Measurements from ENCODE around the gene OR52N2. TPM values are rescaled to one million over a fixed set of nuclear protein-coding genes. Genes with fewer than 3 reads are reported as not detected.

OR52N2 gene
- total RNA-seq, 2 donors from 2014 or later: not detected

GRCh38 chr11:5818245-5818886 is 9.6 kb downstream of the OR52N2 start:
- no peak overlapping the region for H3K4me3 ChIP-seq
- intact Hi-C loops (cut with DNase I): no loop called here
- H3K27me3 ChIP-seq: no peaks in the 10 kb centered on the region
- no peak overlapping the region for H3K9ac ChIP-seq (ENCODE audit: low read depth in 2 of 2, low read length in 2 of 2)
- no peak for TF ChIP-seq CTCF (IDR thresholded peaks at IDR 0.05)
- H3K36me3 ChIP-seq: no peaks in the 10 kb centered on the region
- H3K4me1 ChIP-seq: no peaks in the 10 kb centered on the region
- H3K27ac ChIP-seq: no peak overlapping the region
- DNase-seq: no peak
- H3K9me3 ChIP-seq: no peaks in the 10 kb centered on the region

GRCh38 chr11:5831196-5831829 is 22.6 kb downstream of the OR52N2 start:
- Histone ChIP-seq H3K27ac (no peak overlapping the region), H3K4me3 (no peak overlapping the region), H3K4me1 (no peaks in the 10 kb centered on the region), H3K9ac (ENCODE audit: low read depth in 2 of 2, low read length in 2 of 2) (no peak overlapping the region), H3K27me3 (no peaks in the 10 kb centered on the region), H3K36me3 (no peaks in the 10 kb centered on the region), H3K9me3 (no peaks in the 10 kb centered on the region)
- DNase-seq: no peak
- intact Hi-C loops (cut with DNase I): no loop called here
- TF ChIP-seq CTCF (IDR thresholded peaks at IDR 0.05): no peak

DNA sequence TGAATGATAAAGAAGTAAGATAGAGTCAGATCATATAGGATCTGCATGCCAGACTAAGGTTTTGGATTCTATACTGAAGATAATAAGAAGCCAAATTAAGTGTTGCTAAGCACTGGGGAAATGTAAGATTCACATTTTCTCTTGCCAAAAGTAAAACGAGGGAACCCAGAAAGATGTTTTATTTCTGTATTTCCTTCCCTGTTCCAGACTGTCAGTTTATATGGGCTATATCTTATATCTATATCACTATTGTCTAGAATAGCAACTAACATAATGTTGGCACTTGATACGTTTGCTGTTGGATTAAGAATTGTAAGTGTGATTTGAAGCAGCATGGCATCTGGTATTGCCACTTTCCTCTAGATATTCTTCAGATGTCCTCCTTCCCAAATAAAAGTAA is 24.7 kb downstream of the OR52N2 start:
- no peak overlapping the region for H3K9ac ChIP-seq (ENCODE audit: low read depth in 2 of 2, low read length in 2 of 2)
- no peak for TF ChIP-seq CTCF (IDR thresholded peaks at IDR 0.05)
- no peak overlapping the region for H3K4me3 ChIP-seq
- H3K9me3 ChIP-seq: no peaks in the 10 kb centered on the region
- no peaks in the 10 kb centered on the region for H3K27me3 ChIP-seq
- H3K27ac ChIP-seq: no peak overlapping the region
- intact Hi-C loops (cut with DNase I): no loop called here
- no peaks in the 10 kb centered on the region for H3K4me1 ChIP-seq
- no peak for DNase-seq
- H3K36me3 ChIP-seq: no peaks in the 10 kb centered on the region

GRCh38 chr11:5837695-5838094 is 29.0 kb downstream of the OR52N2 start:
- H3K27me3 ChIP-seq: no peaks in the 10 kb centered on the region
- no peak overlapping the region for H3K9ac ChIP-seq (ENCODE audit: low read depth in 2 of 2, low read length in 2 of 2)
- intact Hi-C loops (cut with DNase I): no loop called here
- no peaks in the 10 kb centered on the region for H3K4me1 ChIP-seq
- H3K9me3 ChIP-seq: no peaks in the 10 kb centered on the region
- no peak for DNase-seq
- no peak overlapping the region for H3K27ac ChIP-seq
- no peaks in the 10 kb centered on the region for H3K36me3 ChIP-seq
- TF ChIP-seq CTCF (IDR thresholded peaks at IDR 0.05): no peak
- no peak overlapping the region for H3K4me3 ChIP-seq

- no peak within 1 kb of the TSS for H3K9ac ChIP-seq (ENCODE audit: low read depth in 2 of 2, low read length in 2 of 2)
- no peaks in the 10 kb centered on the region for H3K9me3 ChIP-seq
- H3K4me1 ChIP-seq: no peaks in the 10 kb centered on the region
- intact Hi-C loops (cut with DNase I): no loop called here
- H3K27me3 ChIP-seq: no peaks in the 10 kb centered on the region
- TF ChIP-seq CTCF (IDR thresholded peaks at IDR 0.05): no peak
- H3K4me3 ChIP-seq: no peak within 1 kb of the TSS
- no peaks in the 10 kb centered on the region for H3K36me3 ChIP-seq
- no peak within 1 kb of the TSS for H3K27ac ChIP-seq
- DNase-seq: no peak
These were observed 33.1 kb downstream of the OR52N2 start, which contains the start of gene OR52E6 for GRCh38 chr11:5841797-5842196. Gene OR52E6 (minus strand): TSS chr11:5841897. CDS start chr11:5841897, 0 bp downstream.

Data from colonic mucosa (tissue), 4 donors.